ENCODE data around the gene HPCAL1.

The HPCAL1 gene

DNA sequence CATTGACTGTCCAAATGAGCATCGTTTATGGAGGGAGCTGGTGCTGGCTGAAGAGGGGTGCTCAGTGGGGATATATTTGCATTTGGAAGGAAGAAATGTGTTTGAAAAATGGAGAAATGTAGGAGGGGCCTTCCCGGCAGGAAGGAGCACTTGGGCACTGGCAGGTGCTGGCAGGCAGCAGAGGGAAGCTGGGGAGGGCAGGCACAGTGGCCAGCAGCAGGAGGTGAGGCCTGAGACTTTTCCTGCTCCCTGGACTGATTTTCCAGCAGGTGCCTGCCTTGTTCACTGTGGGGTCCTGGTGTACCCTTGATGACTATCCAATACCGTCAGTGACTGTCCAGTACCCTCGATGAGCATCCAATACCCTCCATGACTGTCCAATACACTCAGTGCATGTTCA is 20.8 kb upstream of the HPCAL1 start:
- DNase-seq (ENCODE audit: insufficient read length, low spot score) (no peak), FAIRE-seq (no peak)
- TF ChIP-seq, protein P1, sequence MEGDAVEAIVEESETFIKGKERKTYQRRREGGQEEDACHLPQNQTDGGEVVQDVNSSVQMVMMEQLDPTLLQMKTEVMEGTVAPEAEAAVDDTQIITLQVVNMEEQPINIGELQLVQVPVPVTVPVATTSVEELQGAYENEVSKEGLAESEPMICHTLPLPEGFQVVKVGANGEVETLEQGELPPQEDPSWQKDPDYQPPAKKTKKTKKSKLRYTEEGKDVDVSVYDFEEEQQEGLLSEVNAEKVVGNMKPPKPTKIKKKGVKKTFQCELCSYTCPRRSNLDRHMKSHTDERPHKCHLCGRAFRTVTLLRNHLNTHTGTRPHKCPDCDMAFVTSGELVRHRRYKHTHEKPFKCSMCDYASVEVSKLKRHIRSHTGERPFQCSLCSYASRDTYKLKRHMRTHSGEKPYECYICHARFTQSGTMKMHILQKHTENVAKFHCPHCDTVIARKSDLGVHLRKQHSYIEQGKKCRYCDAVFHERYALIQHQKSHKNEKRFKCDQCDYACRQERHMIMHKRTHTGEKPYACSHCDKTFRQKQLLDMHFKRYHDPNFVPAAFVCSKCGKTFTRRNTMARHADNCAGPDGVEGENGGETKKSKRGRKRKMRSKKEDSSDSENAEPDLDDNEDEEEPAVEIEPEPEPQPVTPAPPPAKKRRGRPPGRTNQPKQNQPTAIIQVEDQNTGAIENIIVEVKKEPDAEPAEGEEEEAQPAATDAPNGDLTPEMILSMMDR (IDR thresholded peaks at IDR 0.05; ENCODE audit: insufficient read depth, missing control alignments): no peak

DNA sequence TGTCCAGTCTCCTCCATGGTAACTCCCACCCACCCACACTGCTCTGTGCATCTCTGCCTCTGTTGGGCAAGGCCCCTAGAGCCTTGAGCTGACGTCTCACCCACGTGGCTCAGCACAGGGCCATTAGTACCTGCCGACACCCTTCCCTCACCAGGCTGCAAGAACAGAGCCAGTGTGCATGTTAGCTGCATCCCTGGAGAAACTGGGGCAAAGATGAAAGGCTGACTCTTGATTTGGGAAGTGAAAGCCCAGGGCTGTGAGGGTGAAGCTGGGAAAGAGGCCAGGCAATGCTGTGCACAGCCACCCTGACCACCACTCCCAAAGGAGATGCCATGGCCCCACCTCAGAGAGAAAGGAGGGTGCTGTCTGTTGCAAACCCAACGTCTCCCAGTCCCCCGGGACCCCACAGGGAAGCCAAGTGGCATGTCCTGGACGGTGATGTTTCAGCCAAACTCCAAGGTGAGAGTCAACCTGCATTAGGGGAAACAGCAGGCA is 20.0 kb upstream of the HPCAL1 start:
- FAIRE-seq: no peak
- no peak for DNase-seq (ENCODE audit: insufficient read length, low spot score)
- TF ChIP-seq, protein P1 (IDR thresholded peaks at IDR 0.05; ENCODE audit: insufficient read depth, missing control alignments): no peak

DNA sequence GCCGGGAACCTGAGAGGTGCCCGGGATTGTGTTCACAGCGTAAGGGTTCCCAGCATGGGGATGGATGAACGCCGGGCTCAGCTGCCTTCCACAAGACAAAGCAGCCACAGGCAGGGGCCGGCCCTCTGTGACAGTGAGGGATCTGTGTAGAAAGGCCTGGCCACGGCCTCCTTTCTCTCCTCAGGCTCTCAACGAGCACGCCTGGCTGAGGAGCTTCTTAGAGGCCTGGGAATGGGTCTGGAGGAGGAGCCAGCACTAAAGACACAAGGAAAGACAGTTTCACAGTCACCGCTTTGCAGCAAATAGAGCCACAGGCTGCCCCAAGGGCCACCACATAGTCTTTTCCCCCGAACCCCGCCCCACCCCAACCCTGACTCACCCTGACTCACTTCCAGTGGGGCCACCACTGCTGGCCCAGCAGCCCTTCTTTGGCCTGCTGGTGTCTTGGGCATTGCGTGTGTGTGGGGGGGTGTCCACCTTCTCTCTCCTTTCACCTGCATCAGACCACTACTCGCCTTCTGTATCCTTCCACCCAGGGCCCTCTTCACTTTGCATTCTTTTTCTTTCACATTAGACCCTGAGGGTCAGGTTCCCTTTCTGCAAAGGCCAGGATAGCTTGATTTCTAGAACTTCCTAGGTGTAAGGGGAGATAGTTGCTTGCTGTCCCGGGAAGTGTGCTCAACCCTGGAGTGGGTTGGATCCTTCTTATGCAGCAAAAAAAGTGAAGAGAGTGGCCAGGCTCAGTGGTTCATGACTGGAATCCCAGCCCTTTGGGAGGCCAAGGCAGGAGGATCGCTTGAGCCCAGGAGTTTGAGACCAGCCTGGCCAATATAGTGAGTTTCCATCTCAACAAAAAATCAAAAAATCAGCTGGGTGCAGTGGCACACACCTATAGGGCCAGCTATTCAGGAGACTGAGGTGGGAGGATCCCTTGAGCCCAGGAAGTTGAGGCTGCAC is 19.3 kb upstream of the HPCAL1 start:
- DNase-seq (ENCODE audit: insufficient read length, low spot score): no peak
- TF ChIP-seq, protein P1 (IDR thresholded peaks at IDR 0.05; ENCODE audit: insufficient read depth, missing control alignments): no peak
- no peak for FAIRE-seq

DNA sequence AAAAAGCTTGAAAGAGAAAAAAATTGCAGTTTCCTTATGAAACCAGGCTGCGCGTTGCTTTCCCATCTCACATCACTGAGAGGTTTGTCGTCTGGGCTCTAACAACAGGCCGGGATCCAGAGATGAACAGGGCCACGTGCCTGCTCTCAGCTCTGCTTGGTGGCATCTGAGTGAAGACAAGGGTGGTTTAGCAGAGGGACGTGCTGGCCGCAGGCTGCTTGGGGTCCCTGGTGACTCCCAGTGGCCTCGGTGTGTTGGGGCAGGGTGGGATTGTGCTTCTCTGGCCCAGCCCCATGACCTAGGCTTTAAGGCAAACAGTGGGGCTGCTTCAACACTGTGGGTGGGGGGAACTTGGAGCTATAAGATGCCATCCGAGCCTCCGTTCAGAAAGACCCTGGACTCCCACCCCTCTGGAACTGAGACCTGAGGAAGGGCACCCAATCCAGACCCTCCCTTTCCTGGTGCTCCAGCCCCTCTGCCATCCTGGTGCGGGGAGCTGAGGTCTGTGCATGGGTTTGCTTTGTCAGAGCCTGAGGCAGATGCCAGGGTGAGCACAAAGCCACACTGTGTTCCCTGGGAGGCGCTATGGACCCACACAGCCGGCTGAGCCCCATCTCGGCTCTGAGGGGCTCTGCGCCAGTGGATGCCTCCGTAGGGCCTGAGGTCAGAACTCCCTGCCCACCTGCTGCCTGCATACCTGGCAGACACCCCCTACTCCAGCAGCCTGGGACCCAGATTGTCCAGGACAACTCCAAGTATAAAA is 18.4 kb upstream of the HPCAL1 start:
- DNase-seq (ENCODE audit: insufficient read length, low spot score): no peak
- TF ChIP-seq, protein P1 (IDR thresholded peaks at IDR 0.05; ENCODE audit: insufficient read depth, missing control alignments): no peak
- no peak for FAIRE-seq

DNA sequence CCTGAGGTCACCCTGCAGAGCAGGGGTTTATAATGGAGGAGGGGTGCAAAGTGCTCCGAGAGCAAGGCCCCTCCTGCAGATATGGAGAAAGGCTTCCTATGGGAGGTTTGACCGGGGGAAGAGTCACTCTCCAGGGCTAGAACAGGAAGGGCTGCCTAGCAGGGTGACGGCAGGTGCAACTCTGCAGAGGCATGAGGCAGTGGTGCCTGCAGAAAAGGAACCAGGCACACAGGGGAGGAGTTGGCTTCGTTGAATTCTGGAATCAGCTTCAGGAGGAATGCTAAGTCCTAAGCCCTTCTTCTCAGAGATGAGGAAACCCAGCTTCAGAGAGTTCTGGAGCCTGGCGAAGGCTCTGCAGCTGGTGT is 17.5 kb upstream of the HPCAL1 start:
- DNase-seq (ENCODE audit: insufficient read length, low spot score): no peak
- TF ChIP-seq, protein P1 (IDR thresholded peaks at IDR 0.05; ENCODE audit: insufficient read depth, missing control alignments): no peak
- no peak for FAIRE-seq

DNA sequence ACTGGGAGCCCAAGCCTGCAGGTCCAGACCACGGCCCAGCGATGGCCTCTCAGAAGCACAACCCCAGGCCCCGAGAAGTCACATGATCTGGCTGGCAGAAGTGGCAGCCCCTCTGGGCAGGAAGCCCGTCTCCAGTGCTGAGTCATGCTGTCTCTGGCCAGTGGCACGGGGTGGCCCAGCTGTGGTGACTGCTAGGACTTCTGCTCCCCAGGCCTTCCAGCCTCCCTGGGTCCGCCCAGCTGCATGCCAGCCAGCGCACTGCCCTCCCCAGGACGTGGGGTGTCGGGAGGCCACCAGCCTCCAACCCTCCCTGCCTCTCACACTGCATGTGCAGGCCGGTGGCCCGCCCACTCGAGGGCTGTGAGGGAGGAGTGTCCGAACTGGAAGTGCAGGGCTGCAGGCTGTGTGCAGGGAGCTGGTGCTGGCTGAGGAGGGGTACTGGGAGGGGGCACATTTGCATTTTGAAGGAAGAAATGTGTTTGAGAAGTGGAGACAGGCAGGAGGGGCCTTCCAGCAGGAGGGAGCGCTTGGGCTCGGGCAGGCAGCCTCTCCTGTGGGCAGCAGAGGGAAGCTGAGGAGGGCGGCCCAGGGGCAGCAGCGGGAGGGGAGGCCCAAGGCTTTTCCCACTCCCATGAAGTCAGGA is 17.0 kb upstream of the HPCAL1 start:
- FAIRE-seq (no peak), DNase-seq (ENCODE audit: insufficient read length, low spot score) (no peak)
- TF ChIP-seq, protein P1 (IDR thresholded peaks at IDR 0.05; ENCODE audit: insufficient read depth, missing control alignments): no peak

Measured in D721Med (cell line).